Activated CD4-positive, alpha-beta T cell treated with anti-CD3 and anti-CD28 coated beads for 1 hour (primary cell): ENCODE data around the gene PCDHA9.
"Not testable (repeated sequence)": the region's sequence is repeated elsewhere in the genome, so short reads cannot be mapped to it uniquely, and the experiment has no call there.

Source experiments
- DNase-seq: peaks from one replicate; pipeline ENCODE4 v3.0.0-alpha.2; 2020

PCDHA9 gene

GRCh38 chr5:140848139-140849102, at the start of gene PCDHA9:
Gene PCDHA9, plus strand, starts transcription at chr5:140848382. Its CDS starts 114 bp downstream, at chr5:140848496.
- not testable (repeated sequence) for DNase-seq

- DNase-seq = no peak
Measured at GRCh38 chr5:140800816-140801493, 47.2 kb upstream of the PCDHA9 start, which contains the start of gene PCDHA3. Gene PCDHA3, plus strand, starts transcription at chr5:140801057.

GRCh38 chr5:140801494-140801841, 46.7 kb upstream of the PCDHA9 start:
- no peak for DNase-seq

- DNase-seq = not testable (repeated sequence)
Measured at GRCh38 chr5:140802381-140802780, 45.8 kb upstream of the PCDHA9 start.

- no peak for DNase-seq
Measured at GRCh38 chr5:140802781-140803271, 45.4 kb upstream of the PCDHA9 start.

- DNase-seq = no peak
Measured at GRCh38 chr5:140806834-140807775, 41.1 kb upstream of the PCDHA9 start, which contains the start of gene PCDHA4. Gene PCDHA4, plus strand, starts transcription at chr5:140807068.

GRCh38 chr5:140808241-140808888, 39.8 kb upstream of the PCDHA9 start:
- not testable (repeated sequence) for DNase-seq

GRCh38 chr5:140808889-140809291, 39.3 kb upstream of the PCDHA9 start:
- no peak for DNase-seq

GRCh38 chr5:140821375-140822280, 26.6 kb upstream of the PCDHA9 start, which contains the start of gene PCDHA5:
Gene PCDHA5, plus strand, starts transcription at chr5:140821613.
- DNase-seq = no peak

- DNase-seq = no peak
Measured at GRCh38 chr5:140822281-140822629, 25.9 kb upstream of the PCDHA9 start.

GRCh38 chr5:140822969-140823368, 25.2 kb upstream of the PCDHA9 start:
- DNase-seq = not testable (repeated sequence)

- DNase-seq = no peak
Measured at GRCh38 chr5:140823475-140823874, 24.7 kb upstream of the PCDHA9 start.

GRCh38 chr5:140827704-140828361, 20.3 kb upstream of the PCDHA9 start, which contains the start of gene PCDHA6:
Gene PCDHA6, plus strand, starts transcription at chr5:140827960. Its CDS starts 132 bp downstream, at chr5:140828092.
- no peak for DNase-seq

- no peak for DNase-seq
Measured at GRCh38 chr5:140828362-140828737, 19.8 kb upstream of the PCDHA9 start.

GRCh38 chr5:140829511-140830501, 18.4 kb upstream of the PCDHA9 start:
- DNase-seq = not testable (repeated sequence)

- no peak for DNase-seq
Measured at GRCh38 chr5:140833993-140834392, 14.2 kb upstream of the PCDHA9 start, which contains the start of gene PCDHA7. Gene PCDHA7, plus strand, starts transcription at chr5:140834269. Its CDS starts 115 bp downstream, at chr5:140834384.

- DNase-seq = not testable (repeated sequence)
Measured at GRCh38 chr5:140834439-140835008, 13.7 kb upstream of the PCDHA9 start.
